IPS DF 6.9 (cell line): Measurements from ENCODE around the gene NUMB.

Source experiments
- DNase-seq: peaks from one replicate; pipeline ENCODE4 v3.0.0-alpha.2; 2013; ENCODE audit warnings: low read depth, low spot score
- H3K27ac ChIP-seq: one replicate; pipeline ENCODE4 v1.5.1; 2013; ENCODE audit warnings: low read length, control low read depth
- H3K27me3 ChIP-seq: 2 replicates; pipeline ENCODE4 v1.6.1; 2013; ENCODE audit warnings: mild to moderate bottlenecking, low read length; ENCODE audit not compliant: control insufficient read depth, insufficient read depth
- H3K36me3 ChIP-seq: 2 replicates; pipeline ENCODE4 v1.6.1; 2013; ENCODE audit warnings: low read length; ENCODE audit not compliant: control insufficient read depth, insufficient read depth
- H3K4me1 ChIP-seq: 2 replicates; pipeline ENCODE4 v1.6.1; 2013; ENCODE audit warnings: low read length; ENCODE audit not compliant: control insufficient read depth, insufficient read depth
- H3K4me3 ChIP-seq: 2 replicates; pipeline ENCODE4 v1.5.1; 2013; ENCODE audit warnings: mild to moderate bottlenecking, low read length
- H3K9me3 ChIP-seq: 2 replicates; pipeline ENCODE4 v1.6.1; 2013; ENCODE audit warnings: low read length, inconsistent platforms; ENCODE audit not compliant: control insufficient read depth, insufficient read depth
- WGBS: extraction: QIAGEN DNeasy Blood & Tissue Kit; methylation state at CpG from one replicate; pipeline ENCODE4 v1.1.7; 2013; ENCODE audit warnings: mixed read lengths, missing lambda C conversion rate; ENCODE audit not compliant: insufficient read length, insufficient coverage; 5-methylcytosine and 5-hydroxymethylcytosine counted together

Gene NUMB

DNA sequence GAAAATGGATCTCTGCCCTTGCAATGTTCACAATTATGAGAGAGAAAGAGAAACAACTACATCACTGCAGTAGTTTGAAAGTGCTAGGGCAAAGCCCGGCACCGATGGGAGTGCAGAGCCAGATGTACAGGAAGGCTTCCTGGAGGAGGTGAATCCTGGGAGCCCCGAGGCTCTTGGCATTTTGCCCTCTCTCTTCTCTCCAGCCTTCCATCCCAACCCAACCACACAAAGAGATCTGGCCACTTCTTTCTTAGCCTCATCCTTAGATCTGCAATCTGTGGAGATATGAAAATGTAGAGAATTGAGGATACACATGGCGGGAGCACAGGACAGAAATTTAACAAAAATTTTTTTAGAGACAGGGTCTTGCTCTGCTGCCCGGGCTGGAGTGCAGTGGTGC lies 224.3 kb downstream of the NUMB start:
- WGBS = no CpG with 5 or more reads among the region's 5 CpGs
- no peak for DNase-seq
- H3K9me3 ChIP-seq = no peaks in the 10 kb centered on the region
- H3K4me3 ChIP-seq = no peak overlapping the region
- H3K27ac ChIP-seq = no peak overlapping the region
- H3K27me3 ChIP-seq = peaks cover 11% of the 10 kb centered on the region
- H3K4me1 ChIP-seq = peaks cover 13% of the 10 kb centered on the region
- 0 out of 2 replicates have a peak, but pooled peaks cover 3% of the 10 kb centered on the region for H3K36me3 ChIP-seq

DNA sequence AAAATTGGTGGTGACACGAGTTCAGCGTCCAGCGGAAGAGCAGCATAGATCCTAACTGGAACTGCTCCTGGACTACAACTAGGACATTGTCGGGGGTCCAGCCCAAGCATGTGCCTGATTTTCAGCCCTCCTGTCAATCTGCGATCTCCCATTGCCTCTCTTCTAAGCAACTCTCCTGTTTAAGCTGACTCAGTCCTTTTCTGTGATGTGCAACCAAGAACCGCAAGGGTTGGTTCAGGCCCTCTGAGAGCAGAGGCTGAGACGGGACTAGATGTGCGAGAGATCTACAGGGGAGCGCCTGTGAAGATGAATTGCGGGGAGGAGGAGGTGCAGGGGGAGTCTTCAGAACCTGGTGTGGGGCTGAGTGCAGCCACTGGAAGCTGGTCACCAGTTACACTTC lies 224.8 kb downstream of the NUMB start:
- peaks cover 6% of the 10 kb centered on the region for H3K27me3 ChIP-seq
- H3K4me3 ChIP-seq = no peak overlapping the region
- H3K4me1 ChIP-seq = peaks cover 10% of the 10 kb centered on the region
- no CpG with 5 or more reads among the region's 10 CpGs for WGBS
- no peak for DNase-seq
- H3K36me3 ChIP-seq = no peaks in the 10 kb centered on the region
- H3K9me3 ChIP-seq = no peaks in the 10 kb centered on the region
- no peak overlapping the region for H3K27ac ChIP-seq

DNA sequence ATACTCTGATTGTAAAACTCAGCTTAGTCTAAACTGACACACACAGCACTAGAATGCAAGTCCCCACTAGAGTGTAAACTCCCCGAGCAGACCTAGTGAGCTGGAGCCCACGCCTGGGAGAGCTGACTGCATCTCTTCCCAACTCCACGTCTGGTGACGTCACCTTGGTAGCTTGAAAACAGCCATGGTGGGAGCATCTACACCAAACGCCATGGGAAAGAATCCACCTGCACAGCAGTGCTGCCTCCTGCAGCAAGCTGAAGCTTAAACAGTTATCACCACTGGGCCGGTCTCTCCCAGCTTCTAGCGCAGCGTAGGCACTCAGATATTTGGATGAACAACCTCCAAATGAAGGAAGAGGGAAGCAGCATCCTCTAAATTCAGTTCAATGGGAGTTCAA lies 225.4 kb downstream of the NUMB start:
- DNase-seq = no peak
- Histone ChIP-seq H3K4me1 (peaks cover 10% of the 10 kb centered on the region), H3K36me3 (no peaks in the 10 kb centered on the region), H3K27ac (no peak overlapping the region), H3K27me3 (peaks cover 2% of the 10 kb centered on the region; the same call in 1 of the 2 replicates), H3K9me3 (no peaks in the 10 kb centered on the region), H3K4me3 (no peak overlapping the region)
- no CpG with 5 or more reads among the region's 8 CpGs for WGBS

DNA sequence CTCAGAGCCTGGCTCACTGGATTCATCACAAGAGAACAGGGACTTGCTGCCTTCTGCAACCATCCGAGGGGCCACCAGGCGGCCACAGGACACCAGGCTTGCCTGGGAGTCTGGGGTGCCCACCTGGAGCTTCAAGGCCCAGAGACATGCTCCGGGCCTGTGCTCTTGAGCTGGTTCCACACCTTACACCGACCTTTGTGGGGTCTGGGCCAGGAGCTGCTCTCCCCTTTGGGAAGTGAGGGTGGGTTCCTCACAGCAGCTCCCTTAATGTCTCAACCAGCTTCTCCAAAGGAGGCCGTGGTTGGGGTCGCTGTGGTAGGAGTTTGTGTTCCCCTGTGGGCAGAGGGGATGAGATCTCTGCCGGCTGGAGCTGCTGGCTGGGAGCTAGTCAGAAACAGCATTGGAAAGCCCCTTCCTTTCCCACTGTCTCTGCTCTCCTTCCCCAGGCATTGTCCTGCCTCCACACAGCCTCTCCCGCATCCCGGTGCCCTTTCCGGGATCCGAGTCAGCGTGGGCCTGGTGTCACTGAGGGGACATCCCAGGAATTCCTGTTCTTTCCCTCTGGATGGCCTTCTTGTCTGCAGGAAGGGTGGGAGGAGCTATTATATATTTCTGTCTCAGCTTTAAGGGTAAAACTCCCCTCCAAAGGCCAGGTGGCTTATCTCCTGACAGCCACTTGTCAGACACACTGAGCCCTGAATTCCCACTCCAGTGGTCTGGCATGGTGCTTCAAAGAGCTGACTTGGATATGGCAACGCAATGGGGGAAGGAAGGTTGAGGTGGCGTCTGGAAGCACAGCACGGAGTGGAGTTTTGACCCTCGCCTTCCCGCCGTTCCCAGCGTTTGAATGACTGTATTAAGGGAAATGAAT lies 226.1 kb downstream of the NUMB start:
- Histone ChIP-seq H3K36me3 (no peaks in the 10 kb centered on the region), H3K4me1 (peaks cover 11% of the 10 kb centered on the region), H3K27ac (no peak overlapping the region), H3K9me3 (no peaks in the 10 kb centered on the region), H3K4me3 (no peak overlapping the region), H3K27me3 (peaks cover 2% of the 10 kb centered on the region; the same call in 1 of the 2 replicates)
- WGBS = no CpG with 5 or more reads among the region's 19 CpGs
- DNase-seq = no peak

DNA sequence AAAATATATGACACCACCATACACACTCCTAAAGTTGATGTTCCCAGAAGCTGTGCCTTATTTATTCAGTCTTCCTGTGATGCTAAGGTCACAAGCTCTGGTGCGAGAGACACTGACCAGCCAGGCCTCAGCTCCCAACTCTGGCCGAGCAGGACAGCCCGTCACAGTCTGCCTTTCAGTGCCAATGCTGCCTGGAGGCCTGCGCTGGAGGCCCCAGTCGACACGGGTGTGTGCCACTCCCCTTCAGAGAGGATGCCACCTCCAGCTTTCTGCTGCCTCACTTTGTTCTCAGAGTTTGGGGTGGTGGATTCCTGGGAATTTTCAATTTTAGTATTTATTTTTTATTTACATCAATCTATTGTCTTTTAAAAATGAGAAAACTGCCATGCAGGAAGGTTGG lies 228.3 kb downstream of the NUMB start:
- Histone ChIP-seq H3K36me3 (no peaks in the 10 kb centered on the region), H3K27ac (no peak overlapping the region), H3K27me3 (no peaks in the 10 kb centered on the region), H3K4me1 (peaks cover 9% of the 10 kb centered on the region), H3K4me3 (no peak overlapping the region), H3K9me3 (no peaks in the 10 kb centered on the region)
- no CpG with 5 or more reads among the region's 6 CpGs for WGBS
- DNase-seq = no peak

DNA sequence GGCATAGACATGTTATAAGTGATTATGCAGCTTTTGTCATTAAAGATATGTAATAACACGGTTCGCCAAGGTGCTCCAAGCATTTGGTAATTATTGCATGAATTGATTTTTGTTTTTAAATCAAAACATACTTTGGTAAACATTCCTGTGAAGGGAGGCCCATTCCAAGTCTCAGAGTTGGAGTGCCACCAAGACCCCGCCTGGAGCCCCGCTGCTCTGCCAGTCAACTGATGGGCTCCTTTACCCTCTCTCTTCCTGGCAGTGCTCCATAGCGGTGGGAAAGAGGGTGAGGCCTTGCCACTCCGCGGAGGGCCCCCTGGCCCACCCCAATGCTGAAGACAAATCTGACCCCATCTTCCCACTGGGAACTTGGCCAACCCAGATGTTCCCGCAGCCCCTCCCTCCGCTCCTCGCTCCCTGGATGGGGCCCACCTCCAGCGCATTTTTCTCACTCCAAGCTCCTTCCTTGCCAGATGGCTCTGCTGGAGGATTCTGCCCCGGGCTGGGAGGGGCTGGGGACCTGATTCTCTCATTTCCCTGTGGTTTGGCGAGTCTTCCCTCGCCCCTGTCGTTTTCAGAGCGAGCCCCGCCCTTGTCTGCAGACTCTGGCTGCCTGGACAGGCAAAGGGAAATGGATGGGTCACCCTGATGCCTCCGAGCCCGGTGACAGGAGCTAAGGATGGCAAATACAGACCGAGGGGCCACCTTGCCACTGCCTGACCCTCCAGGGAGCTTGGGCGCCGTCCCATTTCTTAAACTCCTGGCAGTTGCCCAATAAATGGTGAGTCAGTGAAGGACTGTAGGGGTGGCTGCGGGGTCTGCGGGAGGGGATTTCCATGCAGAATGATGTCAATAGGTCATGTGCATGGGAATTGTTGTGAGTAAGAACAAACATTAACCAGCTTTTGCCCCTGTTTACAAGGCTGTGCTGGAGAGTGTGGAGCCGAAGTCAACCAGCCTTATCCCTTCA lies 230.2 kb downstream of the NUMB start:
- no peak for DNase-seq
- H3K4me3 ChIP-seq = no peak overlapping the region

DNA sequence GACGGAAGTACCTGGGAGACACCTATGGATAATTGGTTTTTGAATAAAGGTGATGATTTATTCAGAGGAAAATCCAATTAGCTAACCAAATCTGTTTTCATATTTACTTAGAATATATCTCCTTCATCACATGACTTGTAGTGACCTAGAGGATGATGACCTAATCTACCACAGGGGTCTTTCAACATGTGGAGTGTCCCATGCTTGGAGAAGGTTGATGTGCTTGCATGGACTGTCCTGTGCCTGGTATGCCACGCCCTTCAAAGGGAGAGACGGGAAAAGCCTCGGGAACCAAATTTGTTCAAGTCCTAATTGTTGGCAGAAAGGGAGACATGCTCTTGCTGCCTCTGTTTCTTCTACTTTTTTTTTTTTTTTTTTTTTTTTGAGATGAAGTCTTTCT lies 232.8 kb downstream of the NUMB start:
- H3K9me3 ChIP-seq = no peaks in the 10 kb centered on the region
- H3K27me3 ChIP-seq = no peaks in the 10 kb centered on the region
- no CpG with 5 or more reads among the region's 4 CpGs for WGBS
- DNase-seq = no peak
- H3K4me3 ChIP-seq = no peak overlapping the region
- H3K27ac ChIP-seq = no peak overlapping the region
- no peaks in the 10 kb centered on the region for H3K36me3 ChIP-seq
- peaks cover 4% of the 10 kb centered on the region for H3K4me1 ChIP-seq

More for the DNA sequence above, 230.2 kb downstream of the NUMB start:
- no peak overlapping the region for H3K27ac ChIP-seq
- WGBS = no CpG with 5 or more reads among the region's 25 CpGs
- H3K4me1 ChIP-seq = peaks cover 8% of the 10 kb centered on the region
- H3K27me3 ChIP-seq = no peaks in the 10 kb centered on the region
- no peaks in the 10 kb centered on the region for H3K36me3 ChIP-seq
- no peaks in the 10 kb centered on the region for H3K9me3 ChIP-seq
